Cardiac fibroblast (primary cell): ENCODE results near the gene PHPT1.

Experiments used
- DNase-seq, 2 donors: peaks; one replicate each; pipeline versions ENCODE4 v3.0.0 to v3.0.0-alpha.2; 2010; ENCODE audit warnings: low read depth in 2 of 2
- H3K4me3 ChIP-seq, 2 donors: replicated peaks in 1 of 2; 1 replicate in 1 of 2; 2 replicates in 1 of 2; pipeline ENCODE4 v1.5.1; 2011; ENCODE audit warnings: low read depth in 2 of 2, low read length in 2 of 2, mild to moderate bottlenecking in 2 of 2, moderate library complexity in 1 of 2
- TF ChIP-seq, protein P1 (sequence below): IDR thresholded peaks from one replicate; pipeline ENCODE4 v1.5.1; 2011; ENCODE audit warnings: low read depth, mild to moderate bottlenecking, low read length, inconsistent platforms

The PHPT1 gene

DNA sequence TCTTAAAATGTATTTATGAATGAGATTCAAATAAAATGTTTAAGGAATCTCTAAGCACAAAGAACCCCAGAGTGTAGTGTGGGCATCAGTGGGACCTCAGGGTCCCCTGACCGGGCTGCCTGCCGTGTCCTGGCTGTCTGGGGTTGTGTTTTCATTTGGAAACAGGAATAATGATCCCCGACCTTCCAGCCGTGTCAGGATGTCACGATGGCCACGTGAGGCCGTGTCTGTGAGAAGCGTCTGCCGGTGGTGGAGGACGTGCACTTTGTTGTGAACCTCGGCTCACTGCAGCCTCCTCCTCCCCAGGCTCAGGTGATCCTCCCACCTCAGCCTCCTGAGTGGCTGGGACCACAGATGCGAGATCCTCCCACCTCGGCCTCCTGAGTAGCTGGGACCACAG lies 41.5 kb downstream of the PHPT1 start:
- no peak for DNase-seq
- TF ChIP-seq, protein P1, sequence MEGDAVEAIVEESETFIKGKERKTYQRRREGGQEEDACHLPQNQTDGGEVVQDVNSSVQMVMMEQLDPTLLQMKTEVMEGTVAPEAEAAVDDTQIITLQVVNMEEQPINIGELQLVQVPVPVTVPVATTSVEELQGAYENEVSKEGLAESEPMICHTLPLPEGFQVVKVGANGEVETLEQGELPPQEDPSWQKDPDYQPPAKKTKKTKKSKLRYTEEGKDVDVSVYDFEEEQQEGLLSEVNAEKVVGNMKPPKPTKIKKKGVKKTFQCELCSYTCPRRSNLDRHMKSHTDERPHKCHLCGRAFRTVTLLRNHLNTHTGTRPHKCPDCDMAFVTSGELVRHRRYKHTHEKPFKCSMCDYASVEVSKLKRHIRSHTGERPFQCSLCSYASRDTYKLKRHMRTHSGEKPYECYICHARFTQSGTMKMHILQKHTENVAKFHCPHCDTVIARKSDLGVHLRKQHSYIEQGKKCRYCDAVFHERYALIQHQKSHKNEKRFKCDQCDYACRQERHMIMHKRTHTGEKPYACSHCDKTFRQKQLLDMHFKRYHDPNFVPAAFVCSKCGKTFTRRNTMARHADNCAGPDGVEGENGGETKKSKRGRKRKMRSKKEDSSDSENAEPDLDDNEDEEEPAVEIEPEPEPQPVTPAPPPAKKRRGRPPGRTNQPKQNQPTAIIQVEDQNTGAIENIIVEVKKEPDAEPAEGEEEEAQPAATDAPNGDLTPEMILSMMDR: no peak
- H3K4me3 ChIP-seq: no peak overlapping the region

DNA sequence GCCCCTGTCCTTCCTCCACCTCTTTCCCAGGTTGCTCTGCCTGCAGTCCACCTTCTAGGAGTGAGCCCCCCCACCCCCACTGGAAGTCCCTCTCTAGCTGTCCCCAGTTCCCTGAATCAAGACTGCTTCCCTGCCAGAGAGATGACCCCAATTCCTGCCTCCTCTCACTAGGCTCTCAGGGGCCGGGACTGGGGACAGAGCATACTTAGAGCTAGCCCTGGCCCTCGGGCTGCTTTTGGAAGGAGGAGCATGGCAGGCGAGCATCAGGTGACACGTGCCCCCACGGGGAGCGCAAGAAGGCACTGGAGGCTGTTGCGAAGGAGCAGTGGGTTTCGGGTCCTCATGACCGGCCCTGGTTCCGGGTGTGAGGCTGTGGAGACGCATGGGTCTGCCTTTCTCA lies 46.8 kb downstream of the PHPT1 start:
- TF ChIP-seq, protein P1: no peak
- H3K4me3 ChIP-seq: no peak overlapping the region
- DNase-seq: no peak

DNA sequence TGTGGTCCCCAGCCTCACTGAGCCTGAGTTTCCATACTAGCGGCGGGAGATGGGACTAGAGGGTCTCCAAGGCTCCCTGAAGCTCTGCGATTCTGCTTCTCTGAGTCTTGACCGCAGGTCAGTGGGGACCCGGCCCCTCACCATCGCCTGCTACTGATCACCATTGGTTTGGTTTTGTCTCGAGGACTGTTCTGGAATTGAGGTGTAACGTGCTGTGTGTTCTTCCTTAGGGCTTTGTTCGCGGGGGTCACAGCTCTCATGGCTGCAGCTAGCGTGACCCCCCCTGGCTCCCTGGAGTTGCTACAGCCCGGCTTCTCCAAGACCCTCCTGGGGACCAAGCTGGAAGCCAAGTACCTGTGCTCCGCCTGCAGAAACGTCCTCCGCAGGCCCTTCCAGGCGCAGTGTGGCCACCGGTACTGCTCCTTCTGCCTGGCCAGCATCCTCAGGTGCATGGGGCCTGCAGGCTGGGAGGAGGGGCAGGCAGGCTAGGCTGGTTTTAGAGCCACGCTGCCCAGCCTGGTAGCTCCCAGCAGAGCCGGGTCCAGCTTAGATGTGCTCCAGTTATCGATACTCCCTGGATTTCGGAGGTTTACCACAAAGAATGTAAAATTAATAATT lies 49.4 kb downstream of the PHPT1 start:
- TF ChIP-seq, protein P1: no peak
- no peak for DNase-seq
- H3K4me3 ChIP-seq: no peak overlapping the region

DNA sequence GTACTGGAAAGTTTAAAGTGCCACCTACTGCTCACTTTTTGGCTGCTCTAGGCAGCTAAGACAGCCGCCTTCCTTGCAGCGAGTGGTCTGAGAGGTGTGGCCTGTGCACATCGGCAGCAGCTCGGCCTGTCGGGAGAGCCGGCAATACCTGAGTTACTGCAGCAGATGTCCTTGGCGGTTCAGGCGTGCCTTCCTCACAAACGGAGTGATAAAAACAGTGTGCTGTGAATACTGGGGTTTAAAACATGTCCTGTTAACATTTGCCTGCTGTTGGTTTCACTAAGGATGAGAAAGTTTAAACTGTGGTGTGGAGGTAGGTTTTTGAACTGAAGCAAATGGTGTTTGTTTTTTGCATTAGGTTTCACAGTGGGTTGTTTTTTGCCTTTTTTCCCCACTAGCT lies 50.0 kb downstream of the PHPT1 start:
- TF ChIP-seq, protein P1: no peak
- H3K4me3 ChIP-seq: no peak overlapping the region
- DNase-seq: no peak

DNA sequence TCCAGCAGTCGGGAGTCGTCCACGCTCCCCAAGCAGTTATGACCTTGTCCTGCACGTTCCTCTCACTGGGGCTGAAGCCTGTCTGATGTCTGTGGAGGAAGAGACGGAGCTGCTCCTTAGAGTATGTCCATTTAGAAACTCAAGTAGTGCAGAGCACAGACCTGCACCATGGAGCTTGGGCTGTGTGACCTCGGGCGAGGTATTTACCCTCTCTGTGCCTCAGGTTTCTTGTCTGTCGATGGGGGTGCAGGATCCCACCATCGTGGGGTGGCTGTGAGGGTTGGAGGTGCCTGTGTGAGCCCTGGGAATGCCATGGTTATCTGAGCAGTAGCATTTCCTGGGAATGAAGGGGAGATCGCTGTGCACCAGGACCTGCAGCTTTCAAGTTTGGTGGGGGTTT lies 51.3 kb downstream of the PHPT1 start:
- TF ChIP-seq, protein P1: no peak

More for the DNA sequence above, 51.3 kb downstream of the PHPT1 start:
- H3K4me3 ChIP-seq: no peak overlapping the region
- DNase-seq: no peak
